Limb (tissue), 2 donors: ENCODE results near the gene SGCG.

Experiments
- DNase-seq, 2 donors: peaks; one replicate each; pipeline ENCODE4 v3.0.0-alpha.2; 2016; ENCODE audit errors: extremely low spot score in 2 of 2

Gene SGCG

DNA sequence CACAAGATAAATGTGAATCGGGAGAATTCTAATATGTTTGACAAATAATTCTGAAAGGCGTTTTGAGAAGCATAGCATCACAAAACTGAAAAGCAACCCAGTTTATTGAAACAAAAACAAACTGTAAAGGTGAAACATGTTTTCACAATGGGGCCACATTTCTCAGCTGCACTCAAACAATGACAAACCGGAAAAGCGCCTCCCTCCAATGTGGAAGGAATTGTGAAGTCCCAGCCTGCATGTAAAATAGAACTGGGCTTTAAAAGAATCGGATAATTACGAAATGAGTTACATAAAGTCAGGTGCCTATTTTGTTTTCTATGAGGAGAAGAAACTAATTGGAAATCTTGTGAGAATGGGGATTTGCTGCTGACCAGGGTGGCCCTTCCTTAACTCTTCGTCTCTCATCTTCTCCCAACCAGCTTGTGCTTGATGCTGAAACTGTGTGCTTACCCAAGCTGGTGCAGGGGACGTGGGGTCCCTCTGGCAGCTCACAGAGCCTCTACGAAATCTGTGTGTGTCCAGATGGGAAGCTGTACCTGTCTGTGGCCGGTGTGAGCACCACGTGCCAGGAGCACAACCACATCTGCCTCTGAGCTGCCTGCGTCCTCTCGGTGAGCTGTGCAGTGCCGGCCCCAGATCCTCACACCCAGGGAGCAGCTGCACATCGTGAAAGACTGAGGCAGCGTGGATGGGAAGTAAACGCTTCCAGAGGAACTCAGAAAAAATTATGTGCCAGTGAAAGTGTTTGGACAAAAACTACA is 143.3 kb downstream of the SGCG start:
- DNase-seq = no peak

DNA sequence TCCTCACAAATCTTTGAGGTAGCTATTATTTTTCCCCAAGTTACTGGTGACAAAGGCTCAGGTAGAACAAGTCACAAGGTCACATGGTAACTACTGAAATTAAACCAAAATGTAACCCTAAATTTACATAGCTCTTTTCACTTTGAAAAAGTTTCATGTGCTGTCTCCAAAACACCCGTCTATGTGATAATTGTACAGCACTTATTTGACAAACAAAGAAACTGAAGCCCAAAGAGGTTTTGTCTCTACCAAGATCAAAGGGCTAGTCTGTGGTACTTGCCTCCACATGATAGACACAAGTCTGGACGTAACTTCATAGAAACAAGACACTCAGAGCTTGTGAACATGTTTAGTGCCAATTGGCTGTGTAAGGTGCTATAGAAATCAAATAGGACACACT is 144.4 kb downstream of the SGCG start:
- DNase-seq = no peak

DNA sequence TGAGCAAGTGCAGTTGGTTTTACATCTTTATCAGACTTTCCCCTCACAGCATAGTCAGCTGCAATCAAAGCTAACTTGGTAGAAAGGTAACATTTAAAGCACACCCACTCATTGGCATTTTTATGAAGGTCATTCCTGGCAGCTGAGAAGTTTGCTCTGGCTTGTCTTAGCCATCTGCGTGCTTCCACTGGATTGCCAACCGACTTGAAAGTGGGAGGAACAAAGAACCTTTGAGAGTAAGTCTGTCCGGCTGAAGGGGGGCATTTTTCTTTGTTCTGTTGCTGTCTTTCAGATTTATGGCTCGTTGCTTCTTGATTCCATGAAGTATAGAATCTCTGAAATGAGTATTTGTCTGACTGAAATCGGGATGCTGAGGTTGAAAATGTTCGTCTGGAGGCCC is 149.6 kb downstream of the SGCG start:
- no peak for DNase-seq

DNA sequence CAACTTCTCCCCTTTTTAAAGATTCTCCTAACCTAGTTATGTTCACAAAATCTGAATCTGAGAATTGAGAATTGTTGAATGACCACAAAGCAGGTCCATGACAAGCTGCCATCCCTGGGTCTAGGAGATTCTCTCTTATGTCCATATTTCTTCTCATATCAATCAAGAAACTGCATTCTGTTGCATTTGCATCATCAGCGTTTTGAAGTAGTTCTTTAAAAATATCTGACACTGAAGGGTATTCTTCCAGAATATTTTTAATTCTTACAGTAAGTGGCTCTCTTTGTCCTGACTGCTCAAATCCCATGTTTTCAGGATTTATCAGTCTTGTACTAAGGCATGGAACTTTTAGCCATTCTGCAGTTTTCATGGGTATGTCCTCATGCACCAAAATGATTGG is 158.4 kb downstream of the SGCG start:
- no peak for DNase-seq

DNA sequence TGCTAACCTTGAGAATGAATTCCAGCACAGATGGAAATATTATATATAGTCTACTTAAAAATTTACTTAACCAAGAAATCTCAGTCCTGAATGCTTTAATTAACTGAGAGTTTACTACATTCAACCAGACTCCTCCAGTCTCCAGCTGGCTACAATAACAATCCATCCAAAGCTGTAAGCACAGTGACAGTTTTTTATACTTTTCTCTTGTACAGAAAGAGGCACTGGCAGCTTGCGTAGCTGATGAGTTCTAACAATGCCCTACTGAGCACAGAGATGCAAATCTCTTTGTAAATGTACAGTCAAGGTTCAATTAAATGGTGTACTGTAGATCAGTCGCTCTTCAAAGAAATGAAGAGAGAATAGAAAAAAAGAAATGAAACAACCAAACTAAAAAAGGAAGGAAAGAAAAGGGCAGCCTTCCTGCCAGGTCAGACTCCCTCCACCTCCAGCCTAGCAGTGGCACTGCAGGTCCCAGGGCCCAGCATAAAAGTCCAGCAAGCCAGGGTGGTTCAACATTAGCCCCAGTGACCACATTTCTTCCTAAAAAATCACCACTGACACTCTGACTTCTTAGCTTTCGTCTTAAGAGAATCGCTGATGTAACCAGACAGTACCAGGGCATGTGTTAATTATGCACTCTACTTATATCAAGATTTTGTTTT is 164.3 kb downstream of the SGCG start:
- DNase-seq = no peak

DNA sequence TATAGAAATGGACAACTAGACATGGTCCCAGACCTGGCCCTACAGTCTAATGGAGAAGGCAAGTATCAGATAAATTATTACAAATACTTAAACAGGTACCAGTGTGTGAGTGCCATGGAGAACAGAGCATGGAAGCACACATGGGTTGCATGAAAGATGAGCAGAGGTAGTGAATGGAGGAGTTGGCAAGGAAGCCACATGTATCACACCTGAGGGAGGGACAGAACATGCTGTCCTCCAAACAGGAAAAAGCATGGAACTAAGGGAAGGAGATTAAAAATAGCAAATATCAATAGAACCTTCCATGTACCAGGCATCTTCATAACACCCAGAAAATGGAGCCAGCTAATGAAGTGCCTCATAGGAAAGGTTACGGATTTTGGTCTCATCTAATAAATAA is 166.8 kb downstream of the SGCG start:
- no peak for DNase-seq

DNA sequence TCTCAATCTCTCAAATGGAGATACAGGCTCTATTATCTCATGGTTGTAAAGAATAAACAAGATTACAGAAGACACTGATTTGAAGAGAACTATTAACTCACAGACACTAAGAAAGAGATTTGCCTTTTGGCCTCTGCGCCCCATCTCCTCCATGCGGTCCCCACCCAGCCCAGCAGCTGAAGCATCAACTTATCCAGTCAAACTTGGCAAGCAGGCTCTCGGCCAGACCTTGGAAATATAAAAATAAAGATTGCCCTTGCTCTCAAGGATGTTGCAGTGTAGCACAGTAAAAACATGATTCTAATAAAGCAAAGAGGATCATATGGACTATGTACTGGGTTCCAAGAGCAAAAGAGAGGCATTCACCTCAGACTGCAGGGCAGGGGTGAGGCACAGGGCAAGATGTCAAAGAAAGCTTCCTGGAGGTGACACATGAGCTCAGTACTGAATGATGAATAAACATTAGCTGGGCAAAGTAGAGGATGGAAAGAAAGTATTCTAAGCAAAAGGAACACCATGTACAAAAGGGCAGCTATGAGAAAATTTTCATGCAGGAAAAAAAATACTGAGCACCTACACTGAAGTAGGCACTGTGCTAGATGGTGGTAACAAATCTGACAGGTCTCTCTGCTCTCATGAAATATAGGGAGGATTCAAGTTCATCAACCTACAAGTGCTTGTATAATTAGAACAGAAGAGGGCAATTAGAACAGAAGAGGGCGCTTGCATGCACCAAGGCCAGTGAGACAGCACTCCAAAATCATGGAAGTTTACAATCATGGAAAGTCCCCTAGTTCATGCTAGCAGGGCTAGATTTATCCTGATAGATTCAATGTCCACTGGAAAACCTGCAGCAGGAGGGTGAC is 167.7 kb downstream of the SGCG start:
- DNase-seq = no peak

DNA sequence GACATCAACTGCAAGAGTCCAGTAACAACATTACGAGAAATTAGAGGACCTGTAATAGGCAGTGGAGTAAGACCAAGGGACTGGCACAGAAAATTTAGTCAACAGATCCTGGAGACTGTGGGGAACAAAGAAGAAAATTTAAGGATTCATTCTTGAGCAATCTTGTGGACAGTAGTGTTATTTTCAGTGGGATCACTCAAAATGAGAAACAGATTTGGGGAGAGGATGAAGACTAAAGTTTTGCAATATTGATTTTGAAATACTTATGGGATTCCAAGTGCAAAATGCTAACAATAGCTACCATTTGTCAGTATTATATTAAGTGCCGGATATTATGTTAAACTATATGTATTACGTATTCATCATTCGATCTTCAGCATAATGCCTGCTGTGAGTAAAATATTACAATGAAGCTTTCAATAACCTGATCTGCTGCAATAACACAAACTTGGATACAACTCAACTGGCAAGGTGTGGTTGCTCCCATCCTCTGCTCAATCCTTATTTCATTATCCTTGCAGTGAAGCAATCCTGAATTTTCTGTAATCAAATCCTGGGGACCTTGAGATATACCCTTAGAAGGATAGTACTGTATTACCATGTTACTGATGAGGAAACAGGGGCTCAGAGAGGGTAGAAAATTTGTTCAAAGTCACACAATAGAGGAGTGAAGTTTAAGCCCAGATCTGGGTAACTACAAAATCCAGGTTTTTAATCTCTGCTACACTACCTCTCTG is 168.6 kb downstream of the SGCG start:
- DNase-seq = no peak

DNA sequence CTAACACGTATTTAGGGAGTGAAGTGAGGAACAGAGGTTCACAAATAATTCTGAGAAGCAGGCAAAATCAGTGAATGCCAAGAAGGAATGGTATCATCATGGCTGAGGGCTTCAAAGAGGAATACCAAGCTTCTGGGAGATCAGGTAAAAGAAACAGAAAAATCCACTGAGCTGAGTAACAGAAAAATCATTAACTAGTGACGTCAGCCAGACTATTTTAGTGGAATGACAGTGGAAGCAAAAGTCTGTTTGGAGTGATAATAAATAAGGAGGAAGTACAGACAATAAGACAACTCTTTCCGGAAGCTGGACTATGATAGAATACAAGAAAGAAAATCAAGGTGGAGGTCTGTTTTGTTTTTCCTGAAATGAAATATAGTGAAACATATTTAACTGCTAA is 169.2 kb downstream of the SGCG start:
- no peak for DNase-seq

DNA sequence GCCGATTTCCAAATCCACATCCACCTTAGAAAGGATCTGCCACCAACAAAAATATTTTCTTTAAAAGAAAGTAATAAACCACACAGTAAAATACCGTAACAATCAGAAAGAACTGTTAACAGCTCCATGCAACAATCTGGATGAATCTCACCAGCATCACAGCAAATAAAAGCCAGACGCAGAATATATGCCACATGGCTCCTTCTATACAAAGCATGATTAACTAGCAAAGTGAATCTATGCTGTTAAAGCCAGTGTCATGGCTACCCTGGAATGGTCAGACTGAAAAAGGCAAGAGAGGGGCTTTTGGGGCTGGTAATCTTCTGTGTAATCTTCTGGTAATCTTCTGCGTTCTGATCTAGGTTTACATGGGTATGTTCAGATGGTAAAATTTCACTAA is 171.4 kb downstream of the SGCG start:
- DNase-seq = no peak

DNA sequence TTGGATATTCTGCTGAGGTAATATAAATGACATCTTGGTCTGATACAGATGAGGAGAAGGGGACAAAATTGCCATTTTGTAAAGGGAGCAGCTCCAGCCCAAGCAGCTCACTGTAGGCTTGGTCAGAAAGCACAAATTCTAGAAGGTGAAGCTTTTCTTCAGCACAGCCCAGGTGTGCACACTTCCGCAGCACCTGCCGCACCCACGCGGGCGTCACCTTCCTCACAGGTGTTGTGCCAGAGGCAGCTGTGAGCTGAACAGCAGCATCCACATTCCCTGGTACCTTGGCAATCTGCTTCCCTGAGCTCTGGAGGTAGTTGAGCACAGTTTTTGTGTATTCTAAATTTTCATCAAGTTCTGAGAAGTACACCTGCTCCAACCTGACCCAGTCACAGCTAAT is 173.7 kb downstream of the SGCG start:
- no peak for DNase-seq

DNA sequence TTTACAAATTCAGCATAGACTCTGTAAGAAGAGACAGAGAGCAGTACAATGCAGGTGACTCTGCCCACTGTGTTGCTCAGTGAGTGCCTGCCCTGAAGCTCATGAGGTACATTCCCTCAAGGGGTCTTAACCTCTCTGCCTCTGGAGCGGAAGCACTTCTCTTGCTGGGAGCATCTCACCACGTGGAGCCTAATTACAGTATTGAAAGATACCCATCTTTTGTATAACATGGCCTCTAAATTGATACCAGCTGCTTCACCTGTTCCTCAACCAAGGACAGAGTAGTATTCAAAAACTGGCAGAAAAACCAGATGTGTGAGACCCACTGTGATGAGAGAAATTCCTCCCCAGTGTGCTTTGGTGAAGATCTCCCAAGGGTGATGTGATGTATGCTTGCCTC is 175.6 kb downstream of the SGCG start:
- DNase-seq = no peak

DNA sequence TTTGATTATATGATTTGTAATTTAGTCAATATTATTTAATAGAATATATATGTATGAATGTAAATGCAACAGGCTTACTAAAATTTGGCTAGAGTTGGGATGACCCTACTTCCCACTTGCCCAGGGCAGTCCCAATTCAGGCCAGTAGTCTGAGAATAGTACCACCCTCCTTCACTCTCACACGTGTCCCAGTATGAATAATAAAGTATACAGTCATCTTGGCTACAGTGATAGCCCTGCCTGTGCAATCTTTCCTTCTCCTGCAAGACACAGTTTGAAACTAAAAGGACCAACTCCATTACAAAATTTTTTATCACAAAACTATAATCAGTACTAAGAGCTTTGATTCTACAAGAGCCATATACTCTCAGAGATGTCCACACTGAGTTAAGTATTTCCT is 176.6 kb downstream of the SGCG start:
- no peak for DNase-seq

DNA sequence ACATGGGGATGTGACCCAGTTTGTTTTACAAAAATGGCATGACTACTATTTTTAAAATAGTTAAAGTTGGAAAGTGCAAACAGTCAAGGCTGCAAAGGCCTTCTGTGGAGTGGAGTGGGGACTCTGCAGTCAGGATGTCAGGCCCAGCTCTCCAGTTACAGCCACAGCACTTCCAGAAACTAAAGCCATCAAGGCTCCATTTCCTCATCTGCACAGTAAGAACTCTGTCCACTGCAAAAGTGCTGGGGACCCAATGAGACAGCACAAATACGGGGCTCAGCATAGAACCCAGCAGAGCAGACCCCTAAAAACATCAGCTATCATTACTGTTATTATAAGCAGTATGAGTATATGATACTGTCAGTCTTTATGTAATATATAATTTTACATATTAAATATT is 179.1 kb downstream of the SGCG start:
- DNase-seq = no peak

DNA sequence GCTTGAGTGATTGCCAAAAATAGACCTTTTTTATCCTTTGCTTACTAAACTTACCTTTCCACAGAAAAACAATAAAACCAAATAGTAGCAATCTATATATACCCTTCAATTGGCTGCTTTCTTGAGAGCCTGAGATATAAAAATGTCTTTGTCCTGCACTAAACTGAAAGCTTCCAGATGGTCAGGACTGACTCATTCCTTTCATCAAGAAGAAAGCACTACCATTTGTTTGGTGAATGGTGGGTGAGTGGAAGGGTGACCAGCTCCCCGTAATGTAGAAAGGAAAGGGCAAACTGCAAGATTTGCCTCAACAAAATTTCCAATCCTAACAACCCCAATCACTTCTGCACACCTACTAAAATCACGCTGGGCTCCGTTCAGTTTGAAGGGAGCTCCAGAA is 184.9 kb downstream of the SGCG start:
- no peak for DNase-seq

DNA sequence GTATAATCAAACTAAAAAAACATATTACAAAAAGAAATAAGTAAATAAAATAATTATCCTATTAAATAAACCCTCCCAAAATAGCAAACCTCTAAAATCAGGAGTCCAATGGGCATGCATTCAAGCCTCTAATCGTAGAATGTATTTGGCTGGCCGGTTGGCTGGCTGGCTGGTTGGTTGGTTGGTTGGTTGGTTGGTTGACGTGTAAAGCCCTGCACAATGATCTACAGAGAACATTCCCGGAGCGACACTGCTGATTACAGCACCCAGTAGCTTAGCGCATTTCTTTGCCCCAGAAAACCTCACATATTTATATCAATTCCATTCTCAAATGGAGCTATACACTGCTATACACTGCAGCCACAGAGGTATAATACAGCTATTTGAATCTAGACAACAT is 187.1 kb downstream of the SGCG start:
- DNase-seq = no peak

DNA sequence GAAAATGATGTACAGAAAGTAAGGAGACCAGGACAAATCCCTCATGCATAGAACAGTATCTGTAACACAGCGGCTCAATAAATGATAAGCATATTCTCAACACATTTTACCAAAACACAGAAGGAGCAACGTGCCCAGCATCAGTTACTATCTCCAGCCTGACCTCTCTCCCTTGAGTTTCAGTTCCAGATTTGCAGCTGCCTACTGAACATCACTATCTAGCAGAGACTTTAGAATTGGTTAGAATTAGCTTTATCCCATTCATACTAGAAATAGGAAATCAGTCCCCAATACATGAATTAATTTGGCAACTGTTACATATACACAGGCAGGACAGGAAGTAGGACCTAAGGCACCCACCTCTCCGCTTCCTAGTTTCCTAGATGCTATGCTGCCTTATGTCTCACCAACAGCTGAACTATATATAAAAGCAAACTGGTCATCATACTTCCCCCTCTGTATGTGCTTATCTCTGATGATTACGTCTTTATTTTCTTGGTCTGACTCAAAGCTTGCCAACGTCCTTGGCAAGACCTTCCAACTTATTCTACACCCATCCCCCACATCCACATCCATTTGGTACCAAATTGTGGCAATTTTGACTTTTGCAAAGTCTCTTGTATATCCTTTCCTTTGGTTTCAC is 191.6 kb downstream of the SGCG start:
- DNase-seq = no peak
